HepG2 (cell line): Measurements from ENCODE around the gene GPATCH4.

Experiments used
- WIZ ChIP-seq: sonication (generic); formaldehyde crosslinking; IDR thresholded peaks from 2 replicates; pipeline ENCODE4 v1.5.1; 2020; ENCODE audit warnings: mild to moderate bottlenecking, missing genetic modification reagents
- ZBTB7A ChIP-seq: sonication (generic); formaldehyde crosslinking; IDR thresholded peaks from 2 replicates; pipeline ENCODE4 v1.8.0; 2022; ENCODE audit warnings: mild to moderate bottlenecking, missing genetic modification reagents
- ZNF746 ChIP-seq: sonication (generic); formaldehyde crosslinking; IDR thresholded peaks from 2 replicates; pipeline ENCODE4 v1.8.0; 2022; ENCODE audit warnings: mild to moderate bottlenecking, missing genetic modification reagents
- ZSCAN29 ChIP-seq: sonication (generic); formaldehyde crosslinking; conservative IDR thresholded peaks from 2 replicates; pipeline ENCODE4 v1.4.0; 2020; ENCODE audit warnings: mild to moderate bottlenecking, missing genetic modification reagents
- TF ChIP-seq, protein P1 (sequence below): sonication (generic); formaldehyde crosslinking; IDR thresholded peaks from 2 replicates; pipeline ENCODE4 v1.4.0; 2020; ENCODE audit warnings: missing genetic modification reagents

- no peak for TF ChIP-seq ZBTB7A (CRISPR knock-in tag)
- no peak for TF ChIP-seq ZSCAN29
- no peak for TF ChIP-seq ZNF746 (CRISPR knock-in tag)
- no peak for TF ChIP-seq WIZ (CRISPR knock-in tag)
- TF ChIP-seq, protein P1, sequence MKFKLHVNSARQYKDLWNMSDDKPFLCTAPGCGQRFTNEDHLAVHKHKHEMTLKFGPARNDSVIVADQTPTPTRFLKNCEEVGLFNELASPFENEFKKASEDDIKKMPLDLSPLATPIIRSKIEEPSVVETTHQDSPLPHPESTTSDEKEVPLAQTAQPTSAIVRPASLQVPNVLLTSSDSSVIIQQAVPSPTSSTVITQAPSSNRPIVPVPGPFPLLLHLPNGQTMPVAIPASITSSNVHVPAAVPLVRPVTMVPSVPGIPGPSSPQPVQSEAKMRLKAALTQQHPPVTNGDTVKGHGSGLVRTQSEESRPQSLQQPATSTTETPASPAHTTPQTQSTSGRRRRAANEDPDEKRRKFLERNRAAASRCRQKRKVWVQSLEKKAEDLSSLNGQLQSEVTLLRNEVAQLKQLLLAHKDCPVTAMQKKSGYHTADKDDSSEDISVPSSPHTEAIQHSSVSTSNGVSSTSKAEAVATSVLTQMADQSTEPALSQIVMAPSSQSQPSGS (CRISPR knock-in tag), result no peak
Measured at GRCh38 chr1:156551869-156552268, 49.4 kb downstream of the GPATCH4 start.
